Left renal pelvis (tissue), 4 donors: Measurements from ENCODE around the gene HOXD10. TPM values are rescaled to one million over a fixed set of nuclear protein-coding genes. Genes with fewer than 3 reads are reported as not detected.

Source experiments
- DNase-seq, 4 donors: peaks; one replicate each; pipeline ENCODE4 v3.0.0-alpha.2; 2013; ENCODE audit warnings: low read depth in 4 of 4, low spot score in 3 of 4
- polyA plus RNA-seq, 4 donors: library from polyadenylated mRNA; unstranded; fragments of 120-200 nt; gene quantifications; one replicate each; pipeline ENCODE4 v1.2.1, GENCODE V29; 2013; ENCODE audit not compliant: insufficient read length in 4 of 4

HOXD10 gene
- polyA plus RNA-seq, 4 donors = 127 to 194 (median 184) TPM

DNA sequence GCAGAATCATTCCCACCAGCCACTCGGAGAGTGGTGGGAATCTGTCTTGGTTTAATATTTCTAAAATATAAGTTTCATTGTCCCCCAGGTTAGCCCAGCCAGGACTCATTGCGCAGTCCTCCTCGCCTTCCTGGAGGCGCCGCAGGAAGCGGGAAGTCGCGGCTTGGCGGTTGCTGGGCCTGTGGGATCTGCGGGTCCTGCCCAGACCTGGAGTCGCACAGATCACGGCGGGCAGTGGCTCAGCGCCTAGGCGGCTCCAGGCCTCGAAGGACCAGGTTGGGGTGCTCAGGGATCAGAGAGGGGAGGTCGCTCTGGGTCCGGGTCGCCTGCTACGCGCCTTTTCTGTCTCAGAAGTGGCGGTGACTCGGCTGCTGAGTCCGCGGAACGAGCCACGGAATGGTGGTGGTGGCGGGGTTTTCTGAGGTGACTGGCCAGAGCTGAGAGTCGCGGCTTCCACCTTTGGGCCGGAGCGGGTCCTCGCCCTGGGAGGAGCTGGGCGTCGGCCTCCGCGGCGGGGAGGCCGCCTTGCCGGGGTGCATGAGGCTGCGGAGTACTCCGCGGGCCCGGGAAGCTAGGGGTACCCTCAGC lies 43.2 kb downstream of the HOXD10 start:
- no peak for DNase-seq

DNA sequence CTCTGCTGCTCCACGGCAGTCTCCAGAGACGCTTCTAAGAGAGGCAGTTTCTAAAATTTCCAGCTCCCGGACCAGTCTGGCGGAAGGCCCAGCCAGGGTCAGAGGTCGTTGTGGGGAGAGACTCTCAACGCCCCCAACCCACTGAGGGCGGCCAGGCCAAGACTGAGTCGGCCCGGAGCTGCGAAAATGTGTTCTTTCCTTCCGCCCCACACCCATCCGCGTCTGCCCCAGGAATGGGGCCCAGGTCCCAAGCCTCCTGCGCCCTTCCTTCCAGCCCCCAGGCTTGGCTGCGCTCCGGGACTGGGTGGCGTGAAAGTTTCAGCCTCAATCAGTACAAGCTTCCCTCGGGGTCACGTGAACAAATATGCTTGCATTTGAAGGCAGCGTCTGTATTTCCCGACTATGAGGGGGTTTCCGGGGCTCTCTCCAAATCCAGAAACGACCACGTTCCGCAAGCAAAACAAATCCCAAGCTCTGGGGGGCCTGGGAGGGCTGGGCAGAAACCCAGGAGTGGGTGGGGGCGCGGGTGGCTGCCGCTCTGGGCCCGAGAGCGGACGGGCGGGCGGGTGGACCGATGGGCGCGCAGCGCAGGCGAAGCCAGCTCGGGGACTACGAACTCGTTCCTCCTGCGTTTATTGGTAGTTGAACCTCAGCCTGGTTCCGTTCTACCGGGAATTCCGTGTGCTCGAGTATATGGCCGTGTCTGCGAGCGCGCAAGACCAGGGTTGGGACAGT lies 43.8 kb downstream of the HOXD10 start:
- DNase-seq = no peak

DNA sequence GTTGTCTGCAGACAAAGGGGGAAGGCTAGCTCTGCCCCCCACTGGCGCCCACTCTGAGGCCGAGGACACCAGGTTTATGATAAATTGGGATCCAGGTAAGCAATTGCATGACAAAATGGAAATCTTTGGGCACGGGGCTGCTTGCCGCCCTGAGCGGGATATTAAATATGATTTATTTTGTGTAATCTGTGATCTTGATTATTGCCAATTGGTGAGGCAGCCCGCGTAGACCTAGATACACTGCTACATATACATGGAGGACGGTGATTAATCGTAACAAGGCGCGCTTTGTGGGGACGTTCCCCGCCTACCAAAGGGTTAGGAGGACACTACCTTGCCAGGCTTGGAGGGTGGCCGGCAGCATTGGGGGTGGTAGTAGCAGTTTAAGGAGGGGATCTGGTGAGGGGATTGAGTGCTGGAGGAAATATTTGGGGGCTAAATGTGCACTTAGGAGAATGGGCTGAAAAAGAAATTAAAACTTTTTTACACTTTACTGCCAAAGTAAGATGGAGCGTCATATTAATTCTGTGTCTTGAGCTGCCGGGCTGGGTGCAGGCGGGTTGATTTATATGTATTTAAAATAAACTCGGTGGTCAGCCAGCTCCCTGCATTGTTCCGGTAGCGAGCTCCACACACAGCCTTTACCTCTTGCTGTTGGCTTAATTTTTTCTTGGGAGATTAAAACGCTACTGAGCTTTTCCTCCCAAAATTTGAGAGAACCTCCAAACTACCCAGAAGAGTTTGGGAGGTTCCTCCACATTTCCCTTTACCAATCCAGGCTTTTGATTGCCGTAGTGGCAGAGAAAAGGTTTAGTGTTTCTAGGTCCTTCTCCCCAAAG lies 44.6 kb downstream of the HOXD10 start:
- no peak for DNase-seq

DNA sequence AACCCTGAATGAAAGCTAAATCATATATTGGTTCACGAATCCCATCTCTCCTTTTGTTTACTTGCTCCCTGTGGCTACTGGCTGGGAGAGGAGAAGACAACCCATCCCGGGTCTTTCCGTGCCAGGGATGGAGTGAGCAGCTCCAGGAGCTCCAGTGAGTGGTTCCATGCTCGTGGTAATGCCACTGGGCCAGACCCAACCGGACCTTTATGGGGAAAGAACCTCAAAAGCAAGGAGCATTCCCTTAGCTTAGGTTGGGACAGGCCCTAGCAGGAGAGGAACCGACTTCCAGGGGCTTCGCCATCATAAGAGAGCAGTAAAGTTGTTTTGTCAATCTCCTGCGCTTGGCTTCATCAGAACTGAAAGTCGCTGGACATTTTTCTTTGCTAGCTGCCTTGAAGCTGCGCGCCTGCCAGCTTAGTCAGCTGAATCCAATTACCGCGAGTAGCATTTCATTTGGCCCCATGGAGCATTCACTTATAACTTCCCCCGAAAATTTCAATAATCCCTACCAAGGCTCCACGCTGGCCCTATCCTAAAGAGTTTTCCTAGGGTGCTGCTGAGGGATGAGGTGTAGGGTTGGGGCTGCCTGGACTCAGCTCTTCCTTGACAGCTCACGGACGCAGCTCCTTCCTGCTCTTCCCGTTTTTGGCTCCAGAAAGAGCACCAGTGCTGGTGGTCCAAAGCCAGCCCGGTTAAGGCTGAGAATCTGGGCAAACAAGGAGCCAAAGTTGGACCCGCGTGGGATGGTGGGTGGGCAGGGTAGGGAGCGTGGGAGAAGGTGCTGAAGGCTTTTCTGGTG lies 45.4 kb downstream of the HOXD10 start:
- DNase-seq = no peak

DNA sequence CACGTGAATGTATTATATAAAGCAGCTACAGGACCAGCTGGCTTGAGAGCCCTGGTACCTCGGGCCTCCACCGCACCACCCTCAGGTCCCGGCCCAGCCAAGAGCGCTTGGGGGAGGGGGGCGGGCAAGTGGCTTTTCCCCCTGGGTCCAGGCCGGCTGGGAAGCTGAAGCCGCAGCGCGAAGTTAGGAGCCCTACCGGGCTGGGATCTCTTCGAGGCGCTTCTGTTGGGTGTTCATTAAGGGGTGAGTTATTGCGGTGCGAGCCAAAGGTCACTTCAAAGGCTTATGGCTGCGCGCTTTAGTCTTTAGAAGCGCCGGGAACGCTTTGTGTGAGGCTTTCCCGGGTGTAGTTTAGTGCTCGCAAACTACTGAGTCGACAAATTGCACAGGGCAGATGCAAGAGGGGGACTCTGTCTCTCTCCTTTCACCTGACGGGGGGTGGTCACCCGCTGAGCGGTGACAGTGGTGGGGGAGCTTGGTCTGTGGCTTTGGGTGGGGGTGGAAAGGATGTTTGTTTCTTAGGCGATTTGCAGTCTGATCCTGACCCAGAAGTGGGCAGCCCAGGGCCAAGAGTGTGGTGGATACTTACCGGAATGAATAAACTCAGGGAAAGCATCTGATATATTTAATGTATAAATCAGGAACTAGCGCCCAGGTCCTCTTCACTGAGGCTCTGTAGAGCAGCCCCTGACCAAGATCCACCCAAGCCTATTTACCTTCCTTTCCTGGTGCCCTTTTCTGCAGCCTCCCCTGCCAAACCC lies 46.5 kb downstream of the HOXD10 start:
- peak in 1 of 4 donors; percentile 82 for DNase-seq

DNA sequence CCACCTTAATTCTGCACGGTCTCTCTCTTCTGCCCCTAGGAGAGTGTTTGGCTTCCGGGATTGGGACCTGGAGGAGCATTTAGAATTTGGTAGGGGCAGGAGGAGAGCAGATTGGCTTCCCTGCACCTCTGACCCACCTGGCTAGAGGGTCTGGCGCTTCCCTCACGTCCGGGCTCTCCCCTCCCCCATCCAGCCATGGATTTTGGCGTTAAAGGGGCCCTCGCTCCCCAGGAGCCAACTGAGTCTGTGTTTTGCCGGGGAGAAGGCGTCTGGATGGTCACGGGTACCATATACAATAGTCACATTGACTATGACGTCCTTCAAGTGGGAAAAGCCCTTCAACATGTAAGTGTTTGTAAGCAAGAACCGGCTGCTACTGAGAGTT lies 47.1 kb downstream of the HOXD10 start:
- DNase-seq = no peak

DNA sequence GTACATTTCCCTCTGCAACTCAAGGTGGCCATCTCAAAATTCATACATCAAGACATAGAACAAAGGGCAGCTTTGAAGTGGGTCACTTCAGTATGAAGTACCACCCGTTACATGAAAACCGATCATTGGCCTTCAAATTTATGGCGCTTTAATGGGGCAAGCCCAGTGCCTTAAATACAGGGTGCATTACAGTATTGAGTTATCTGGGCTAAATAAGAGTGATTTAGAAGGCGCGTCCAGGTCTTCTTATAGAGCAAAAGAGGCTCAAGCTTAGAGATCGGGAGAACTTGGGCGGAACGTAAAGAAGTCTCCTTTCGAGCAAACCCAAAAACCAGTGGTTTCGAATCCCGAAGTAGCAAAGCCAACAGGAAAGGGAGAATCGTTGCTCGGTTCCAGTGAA lies 47.6 kb downstream of the HOXD10 start:
- DNase-seq = no peak

DNA sequence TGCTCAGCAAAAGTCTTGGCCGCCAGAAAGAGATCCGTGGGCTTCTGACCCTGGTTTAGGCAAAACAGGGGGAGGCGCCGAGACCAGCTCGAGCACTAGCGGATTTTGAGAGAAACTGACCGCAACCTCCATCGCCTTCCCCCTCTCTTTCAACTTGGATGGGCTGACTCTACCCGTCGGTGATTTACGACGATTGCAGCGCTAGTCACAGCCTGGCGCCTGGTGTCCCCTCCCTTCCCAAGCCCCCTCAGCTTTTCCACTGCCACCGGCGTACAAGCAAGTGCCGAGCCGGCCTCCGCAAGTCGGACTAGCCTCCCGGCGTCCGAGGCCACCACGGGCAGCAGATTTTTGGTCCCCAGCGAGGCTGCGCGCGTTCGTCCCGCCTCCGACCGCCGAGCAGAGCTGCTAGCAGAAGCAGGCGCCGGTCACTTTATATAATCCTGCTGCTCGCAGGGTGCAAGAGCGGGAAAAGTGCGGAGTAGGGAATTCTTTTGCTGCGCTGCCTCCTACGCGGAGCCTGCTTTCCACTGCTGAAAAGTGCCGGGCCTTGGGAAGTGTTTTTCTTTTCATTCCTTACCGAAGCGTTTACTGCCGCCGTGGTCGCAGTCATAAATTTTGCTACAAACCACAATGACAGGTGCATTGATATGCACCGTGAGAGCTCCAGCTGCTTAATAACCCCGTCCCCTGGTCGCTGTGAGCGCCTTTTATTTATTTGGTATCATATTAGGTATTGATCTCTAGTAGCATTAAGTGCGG lies 48.2 kb downstream of the HOXD10 start:
- DNase-seq = no peak

DNA sequence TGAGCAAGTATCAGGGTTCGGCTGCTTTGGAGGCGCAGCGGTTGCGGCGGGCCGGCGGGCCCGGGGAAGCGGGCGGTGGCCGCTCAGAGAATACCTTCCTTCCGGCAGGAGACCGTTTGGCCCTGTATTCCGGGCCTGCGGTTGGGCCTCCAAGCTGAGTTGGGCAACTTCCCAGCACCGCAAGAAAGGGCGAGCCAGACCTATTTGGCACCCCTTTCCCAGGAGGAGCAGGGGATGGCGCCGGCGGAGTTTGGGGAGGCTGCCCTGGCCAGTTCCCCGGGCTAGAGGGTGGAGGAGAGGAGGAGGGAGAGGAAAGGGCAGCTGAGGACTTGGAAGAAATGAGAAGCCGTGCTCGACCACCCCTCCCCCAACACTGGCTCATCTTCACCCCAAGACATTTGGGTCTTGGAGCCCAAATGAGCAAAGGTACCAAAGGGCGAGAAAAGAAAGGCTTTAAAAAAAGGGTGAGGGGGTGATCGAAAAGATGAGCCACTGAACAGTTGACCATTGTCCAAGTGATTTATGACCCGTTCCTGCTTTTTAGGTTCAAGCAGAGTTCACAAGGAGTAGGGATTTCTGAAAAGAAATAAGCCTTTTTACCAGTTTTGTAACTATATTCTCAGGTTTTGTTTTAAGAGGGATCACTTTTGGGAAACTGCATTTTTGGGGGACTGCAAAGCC lies 48.9 kb downstream of the HOXD10 start:
- DNase-seq = no peak

DNA sequence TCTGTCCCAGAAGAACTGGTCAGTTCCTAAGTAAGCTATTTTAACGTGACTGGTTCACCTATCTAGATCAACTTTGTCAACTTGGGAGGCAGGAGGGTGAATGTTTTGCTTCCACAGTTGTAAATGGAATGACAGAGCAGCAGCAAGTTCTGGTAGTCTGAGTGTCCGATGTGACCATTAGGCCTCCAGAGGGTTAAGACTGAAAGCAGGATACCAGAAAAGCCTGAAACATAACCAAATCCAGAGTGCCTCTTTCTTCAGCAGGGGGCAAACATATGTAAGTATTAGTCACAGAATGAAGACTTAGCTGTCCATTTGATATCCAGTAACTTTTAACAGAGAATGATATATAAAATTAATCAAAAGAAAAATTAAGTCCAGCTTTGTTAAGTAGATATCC lies 49.7 kb downstream of the HOXD10 start:
- DNase-seq = no peak

DNA sequence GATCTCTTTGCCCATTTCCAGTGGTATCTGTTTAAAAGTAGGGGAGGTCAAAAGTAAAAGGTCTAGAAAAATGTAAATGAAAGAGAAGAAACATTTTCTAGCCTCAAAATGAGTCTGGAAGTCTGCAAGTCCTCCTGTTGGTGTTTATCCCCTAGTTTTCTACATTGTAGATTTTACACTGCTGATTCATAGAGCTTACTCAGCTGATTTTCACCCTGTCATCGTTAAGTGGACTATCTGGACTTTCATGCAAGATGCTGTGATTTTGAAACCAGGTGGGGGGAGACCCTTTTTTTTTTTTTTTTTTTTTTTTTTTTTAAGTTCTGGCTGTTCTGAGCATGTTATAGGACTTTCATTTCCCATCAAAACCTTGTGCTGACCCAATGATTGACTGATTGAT lies 50.8 kb downstream of the HOXD10 start:
- no peak for DNase-seq

DNA sequence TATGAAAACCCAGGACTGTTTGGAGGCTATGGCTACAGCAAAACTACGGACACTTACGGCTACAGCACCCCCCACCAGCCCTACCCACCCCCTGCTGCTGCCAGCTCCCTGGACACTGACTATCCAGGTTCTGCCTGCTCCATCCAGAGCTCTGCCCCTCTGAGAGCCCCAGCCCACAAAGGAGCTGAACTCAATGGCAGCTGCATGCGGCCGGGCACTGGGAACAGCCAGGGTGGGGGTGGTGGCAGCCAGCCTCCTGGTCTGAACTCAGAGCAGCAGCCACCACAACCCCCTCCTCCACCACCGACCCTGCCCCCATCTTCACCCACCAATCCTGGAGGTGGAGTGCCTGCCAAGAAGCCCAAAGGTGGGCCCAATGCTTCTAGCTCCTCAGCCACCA lies 52.6 kb downstream of the HOXD10 start:
- no peak for DNase-seq

Other genes with a start within 250 kb of the HOXD10 start
- gene LNPK, start 114.5 kb upstream of the HOXD10 start, polyA plus RNA-seq = 10 to 100 TPM; 24.0 to 31.9 (median 27.7) TPM
- under 1 TPM in 2 of 4 donors, not detected in 2; 0.04 to 0.06 TPM for gene EVX2, start 32.8 kb upstream of the HOXD10 start, polyA plus RNA-seq
- under 1 TPM; 0.10 to 0.36 (median 0.23) TPM for gene HOXD13, start 24.1 kb upstream of the HOXD10 start, polyA plus RNA-seq
- under 1 TPM; 0.33 to 0.86 (median 0.51) TPM for gene HOXD12, start 17.0 kb upstream of the HOXD10 start, polyA plus RNA-seq
- 10 to 100 TPM; 45.8 to 76.0 (median 63.4) TPM for gene HOXD11, start 9.5 kb upstream of the HOXD10 start, polyA plus RNA-seq
- gene HOXD9, start 5.9 kb downstream of the HOXD10 start, polyA plus RNA-seq = 100 to 1,000 TPM in 1 of 4 donors, 10 to 100 TPM in 3; 58.0 to 106 (median 69.1) TPM
- 100 to 1,000 TPM in 3 of 4 donors, 10 to 100 TPM in 1; 42.2 to 245 (median 180) TPM for gene HOXD8, start 12.9 kb downstream of the HOXD10 start, polyA plus RNA-seq
- gene HOXD4, start 34.8 kb downstream of the HOXD10 start, polyA plus RNA-seq = 10 to 100 TPM; 32.9 to 66.2 (median 39.4) TPM
- 10 to 100 TPM; 13.8 to 31.0 (median 24.6) TPM for gene HOXD3, start 40.5 kb downstream of the HOXD10 start, polyA plus RNA-seq
- gene HOXD1, start 71.9 kb downstream of the HOXD10 start, polyA plus RNA-seq = 10 to 100 TPM in 1 of 4 donors, 1 to 10 TPM in 3; 3.1 to 13.7 (median 8.5) TPM
- gene MTX2, start 152.7 kb downstream of the HOXD10 start, polyA plus RNA-seq = 100 to 1,000 TPM in 2 of 4 donors, 10 to 100 TPM in 2; 49.0 to 103 (median 96.7) TPM